Measurements from ENCODE around the gene DLG5.

DLG5 gene

DNA sequence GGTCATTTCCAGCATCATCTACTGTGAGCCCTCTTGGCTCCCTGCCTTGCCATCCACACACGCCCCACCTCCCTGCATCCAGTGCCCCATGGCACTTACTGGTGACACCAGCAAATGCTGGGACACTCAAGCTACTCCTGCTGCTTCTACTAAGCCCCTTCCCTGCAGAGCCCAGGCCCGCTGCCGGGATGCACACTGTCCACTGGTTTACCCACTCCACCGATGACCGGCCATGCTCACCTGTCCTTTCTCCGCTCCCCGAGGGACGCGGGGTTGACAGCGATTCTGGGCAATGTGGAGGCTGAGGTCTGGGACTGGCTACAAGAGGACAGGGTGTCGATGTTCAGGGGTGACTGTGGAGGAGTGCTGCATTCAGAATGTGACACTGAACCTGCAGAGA, 110.2 kb downstream of the DLG5 start:
- H3K4me1 ChIP-seq (ENCODE audit: control insufficient read depth in 2 of 2, insufficient read depth in 2 of 2, low read length in 2 of 2), result no peaks in the 10 kb centered on the region
- H3K27me3 ChIP-seq (ENCODE audit: control insufficient read depth in 2 of 2, insufficient read depth in 2 of 2, low read length in 2 of 2), result no peaks in the 10 kb centered on the region
- H3K9me3 ChIP-seq (ENCODE audit: control insufficient read depth in 2 of 2, low read length in 2 of 2), result no peaks in the 10 kb centered on the region
- H3K27ac ChIP-seq (ENCODE audit: low read depth in 2 of 2, low read length in 2 of 2), result no peak overlapping the region
- no peak overlapping the region for H3K9ac ChIP-seq (ENCODE audit: low read depth in 1 of 2, low read length in 2 of 2)
- no peak overlapping the region for H3K4me3 ChIP-seq (ENCODE audit: low read length in 2 of 2)
- H3K36me3 ChIP-seq (ENCODE audit: control insufficient read depth in 2 of 2, insufficient read depth in 2 of 2, low read length in 2 of 2), result peaks cover 59 to 72% of the 10 kb centered on the region in 2 donors

DNA sequence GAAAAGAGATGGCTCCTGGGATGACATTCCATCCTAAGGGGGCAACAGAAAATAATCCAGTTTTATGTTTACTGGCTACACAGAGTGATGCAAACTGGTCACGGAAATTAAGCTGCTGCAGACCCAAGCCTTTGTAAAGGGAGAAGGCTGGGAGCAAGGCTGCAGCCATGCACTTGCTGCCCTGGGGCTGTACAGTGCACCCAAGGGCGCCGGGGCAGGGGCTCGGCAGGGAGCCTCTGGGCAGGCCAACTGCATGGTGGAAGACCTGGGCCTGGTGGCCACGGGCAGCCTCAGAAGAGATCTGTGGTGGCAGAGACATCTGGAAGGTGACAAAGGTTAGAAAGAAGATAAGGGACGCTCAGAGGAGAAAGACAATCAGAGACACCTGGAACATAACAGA, 113.8 kb downstream of the DLG5 start:
- Histone ChIP-seq H3K27ac (ENCODE audit: low read depth in 2 of 2, low read length in 2 of 2) (no peak overlapping the region), H3K9ac (ENCODE audit: low read depth in 1 of 2, low read length in 2 of 2) (no peak overlapping the region), H3K27me3 (ENCODE audit: control insufficient read depth in 2 of 2, insufficient read depth in 2 of 2, low read length in 2 of 2) (no peaks in the 10 kb centered on the region), H3K36me3 (ENCODE audit: control insufficient read depth in 2 of 2, insufficient read depth in 2 of 2, low read length in 2 of 2) (peaks cover 55 to 68% of the 10 kb centered on the region in 2 donors), H3K9me3 (ENCODE audit: control insufficient read depth in 2 of 2, low read length in 2 of 2) (no peaks in the 10 kb centered on the region), H3K4me3 (ENCODE audit: low read length in 2 of 2) (no peak overlapping the region), H3K4me1 (ENCODE audit: control insufficient read depth in 2 of 2, insufficient read depth in 2 of 2, low read length in 2 of 2) (no peaks in the 10 kb centered on the region)

DNA sequence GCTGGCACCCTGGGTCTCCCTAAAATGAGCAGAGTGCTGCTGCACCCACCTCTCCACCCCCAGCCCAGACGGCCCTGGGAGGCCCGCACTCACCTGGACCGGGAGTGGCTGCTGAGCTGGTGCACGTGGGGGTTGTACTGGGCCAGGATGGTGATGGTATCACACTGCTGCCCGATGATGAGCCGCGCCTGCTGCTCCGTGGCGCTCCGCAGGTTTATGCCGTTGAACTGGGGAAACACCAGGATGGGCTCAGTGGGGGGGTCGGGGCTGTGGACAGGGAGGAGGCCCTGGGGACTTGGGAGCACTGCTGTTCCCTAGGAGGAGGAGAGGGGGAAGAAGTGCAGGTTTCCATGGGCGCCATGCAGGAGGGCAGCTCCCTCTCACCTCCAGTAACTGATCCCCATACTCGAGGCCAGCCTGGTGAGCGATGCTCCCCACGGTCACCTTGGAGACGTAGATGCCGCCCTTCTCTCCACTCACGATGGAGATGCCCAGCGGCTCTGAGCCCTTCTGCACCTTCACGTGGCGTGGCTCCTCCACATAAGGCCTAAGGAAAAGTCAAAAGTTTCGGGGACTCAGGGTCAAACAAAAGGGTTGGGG, 114.6 kb downstream of the DLG5 start:
- H3K27ac ChIP-seq (ENCODE audit: low read depth in 2 of 2, low read length in 2 of 2), result no peak overlapping the region
- no peaks in the 10 kb centered on the region for H3K4me1 ChIP-seq (ENCODE audit: control insufficient read depth in 2 of 2, insufficient read depth in 2 of 2, low read length in 2 of 2)
- no peaks in the 10 kb centered on the region for H3K9me3 ChIP-seq (ENCODE audit: control insufficient read depth in 2 of 2, low read length in 2 of 2)
- peaks cover 54 to 67% of the 10 kb centered on the region in 2 donors for H3K36me3 ChIP-seq (ENCODE audit: control insufficient read depth in 2 of 2, insufficient read depth in 2 of 2, low read length in 2 of 2)
- no peak overlapping the region for H3K4me3 ChIP-seq (ENCODE audit: low read length in 2 of 2)
- no peaks in the 10 kb centered on the region for H3K27me3 ChIP-seq (ENCODE audit: control insufficient read depth in 2 of 2, insufficient read depth in 2 of 2, low read length in 2 of 2)
- H3K9ac ChIP-seq (ENCODE audit: low read depth in 1 of 2, low read length in 2 of 2), result no peak overlapping the region

DNA sequence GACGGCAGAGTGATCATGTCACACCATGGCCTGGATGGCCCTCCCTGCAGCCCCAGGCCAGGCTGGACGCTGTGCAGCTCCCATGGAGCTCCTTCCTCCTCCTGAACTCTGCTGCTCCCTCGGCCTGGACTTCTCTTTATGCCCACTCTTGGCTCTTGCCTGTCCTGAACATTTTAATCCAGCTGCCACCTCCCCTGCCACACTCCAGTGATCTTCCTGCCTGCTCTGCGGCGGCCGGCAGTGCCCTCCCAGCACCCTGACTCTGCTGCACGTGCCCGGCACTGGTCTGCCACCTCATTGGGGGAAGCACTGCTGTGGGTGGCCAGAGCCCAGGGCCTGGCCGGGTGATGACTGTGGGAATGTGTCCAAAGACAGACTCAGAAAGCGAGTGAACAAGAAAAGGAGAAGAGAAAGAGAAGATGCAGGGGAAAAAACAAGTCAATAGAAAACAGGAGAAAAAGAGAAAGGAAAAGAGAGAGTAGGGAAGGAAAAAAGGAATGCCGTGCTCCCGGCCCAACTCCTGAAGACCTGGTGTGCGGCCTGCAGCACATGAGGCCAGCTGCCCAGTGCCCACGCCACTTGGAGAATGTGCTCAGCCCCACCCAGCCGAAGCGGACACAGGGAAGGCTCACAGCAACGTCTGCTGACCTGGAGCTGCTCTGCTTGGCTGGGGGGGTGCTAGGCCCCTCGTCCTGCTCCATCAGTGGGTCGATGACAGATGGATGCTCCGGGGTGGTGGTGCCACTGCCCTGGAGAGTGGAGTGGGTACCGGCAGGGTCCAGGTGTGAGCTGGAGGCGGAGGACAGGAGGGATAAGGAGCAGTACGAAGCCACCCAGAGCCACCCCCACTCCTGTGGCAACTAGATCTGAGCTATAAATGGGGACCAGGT, 115.9 kb downstream of the DLG5 start:
- no peaks in the 10 kb centered on the region for H3K27me3 ChIP-seq (ENCODE audit: control insufficient read depth in 2 of 2, insufficient read depth in 2 of 2, low read length in 2 of 2)
- H3K4me1 ChIP-seq (ENCODE audit: control insufficient read depth in 2 of 2, insufficient read depth in 2 of 2, low read length in 2 of 2), result no peaks in the 10 kb centered on the region
- no peak overlapping the region for H3K4me3 ChIP-seq (ENCODE audit: low read length in 2 of 2)
- H3K9me3 ChIP-seq (ENCODE audit: control insufficient read depth in 2 of 2, low read length in 2 of 2), result no peaks in the 10 kb centered on the region
- no peak overlapping the region for H3K27ac ChIP-seq (ENCODE audit: low read depth in 2 of 2, low read length in 2 of 2)
- no peak overlapping the region for H3K9ac ChIP-seq (ENCODE audit: low read depth in 1 of 2, low read length in 2 of 2)
- H3K36me3 ChIP-seq (ENCODE audit: control insufficient read depth in 2 of 2, insufficient read depth in 2 of 2, low read length in 2 of 2), result peaks cover 50 to 65% of the 10 kb centered on the region in 2 donors

DNA sequence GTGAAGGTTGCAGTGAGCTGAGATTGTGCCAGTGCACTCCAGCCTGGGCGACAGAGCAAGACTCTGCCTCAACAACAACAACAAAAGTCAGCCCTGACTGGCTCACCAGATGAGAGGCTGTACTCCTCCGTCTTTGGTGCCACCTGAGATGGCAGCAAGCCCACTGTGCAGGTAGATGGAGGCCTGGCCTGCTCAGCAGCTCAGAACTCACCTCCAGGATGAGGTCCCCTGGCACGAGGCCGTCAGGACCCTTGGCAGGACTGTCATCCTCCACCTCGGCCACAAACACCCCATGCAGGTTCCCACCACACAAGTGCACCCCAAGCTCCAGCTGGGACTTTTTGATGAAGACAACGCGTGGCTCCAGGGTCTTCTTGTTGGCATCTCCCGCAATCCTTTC, 117.2 kb downstream of the DLG5 start:
- H3K9ac ChIP-seq (ENCODE audit: low read depth in 1 of 2, low read length in 2 of 2), result no peak overlapping the region
- peaks cover 56 to 72% of the 10 kb centered on the region in 2 donors for H3K36me3 ChIP-seq (ENCODE audit: control insufficient read depth in 2 of 2, insufficient read depth in 2 of 2, low read length in 2 of 2)
- H3K27ac ChIP-seq (ENCODE audit: low read depth in 2 of 2, low read length in 2 of 2), result no peak overlapping the region
- H3K4me3 ChIP-seq (ENCODE audit: low read length in 2 of 2), result no peak overlapping the region
- H3K9me3 ChIP-seq (ENCODE audit: control insufficient read depth in 2 of 2, low read length in 2 of 2), result no peaks in the 10 kb centered on the region
- no peaks in the 10 kb centered on the region for H3K4me1 ChIP-seq (ENCODE audit: control insufficient read depth in 2 of 2, insufficient read depth in 2 of 2, low read length in 2 of 2)
- H3K27me3 ChIP-seq (ENCODE audit: control insufficient read depth in 2 of 2, insufficient read depth in 2 of 2, low read length in 2 of 2), result no peaks in the 10 kb centered on the region

DNA sequence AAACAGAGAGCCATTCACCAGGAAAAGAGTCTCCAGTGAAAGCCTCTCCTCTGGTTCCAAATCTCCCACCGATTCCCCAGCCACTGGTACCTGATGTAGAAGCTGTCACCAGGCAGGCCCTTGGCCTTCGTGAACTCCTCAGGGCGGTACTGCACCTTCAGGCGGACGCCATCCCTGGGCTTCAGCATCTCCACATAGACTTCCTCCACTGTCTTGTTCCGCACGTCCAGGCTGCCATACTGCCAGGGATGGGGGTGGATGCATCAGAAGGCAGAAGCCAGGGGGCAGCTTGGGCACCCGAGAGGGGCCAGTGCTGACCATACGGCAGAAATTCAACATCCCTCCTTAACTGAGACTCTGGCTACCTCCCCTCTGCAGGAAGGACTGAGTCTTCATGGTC, 118.8 kb downstream of the DLG5 start:
- Histone ChIP-seq H3K27ac (ENCODE audit: low read depth in 2 of 2, low read length in 2 of 2) (no peak overlapping the region), H3K27me3 (ENCODE audit: control insufficient read depth in 2 of 2, insufficient read depth in 2 of 2, low read length in 2 of 2) (no peaks in the 10 kb centered on the region), H3K9ac (ENCODE audit: low read depth in 1 of 2, low read length in 2 of 2) (no peak overlapping the region), H3K4me1 (ENCODE audit: control insufficient read depth in 2 of 2, insufficient read depth in 2 of 2, low read length in 2 of 2) (no peaks in the 10 kb centered on the region), H3K4me3 (ENCODE audit: low read length in 2 of 2) (no peak overlapping the region), H3K9me3 (ENCODE audit: control insufficient read depth in 2 of 2, low read length in 2 of 2) (no peaks in the 10 kb centered on the region), H3K36me3 (ENCODE audit: control insufficient read depth in 2 of 2, insufficient read depth in 2 of 2, low read length in 2 of 2) (peaks cover 59 to 67% of the 10 kb centered on the region in 2 donors)

DNA sequence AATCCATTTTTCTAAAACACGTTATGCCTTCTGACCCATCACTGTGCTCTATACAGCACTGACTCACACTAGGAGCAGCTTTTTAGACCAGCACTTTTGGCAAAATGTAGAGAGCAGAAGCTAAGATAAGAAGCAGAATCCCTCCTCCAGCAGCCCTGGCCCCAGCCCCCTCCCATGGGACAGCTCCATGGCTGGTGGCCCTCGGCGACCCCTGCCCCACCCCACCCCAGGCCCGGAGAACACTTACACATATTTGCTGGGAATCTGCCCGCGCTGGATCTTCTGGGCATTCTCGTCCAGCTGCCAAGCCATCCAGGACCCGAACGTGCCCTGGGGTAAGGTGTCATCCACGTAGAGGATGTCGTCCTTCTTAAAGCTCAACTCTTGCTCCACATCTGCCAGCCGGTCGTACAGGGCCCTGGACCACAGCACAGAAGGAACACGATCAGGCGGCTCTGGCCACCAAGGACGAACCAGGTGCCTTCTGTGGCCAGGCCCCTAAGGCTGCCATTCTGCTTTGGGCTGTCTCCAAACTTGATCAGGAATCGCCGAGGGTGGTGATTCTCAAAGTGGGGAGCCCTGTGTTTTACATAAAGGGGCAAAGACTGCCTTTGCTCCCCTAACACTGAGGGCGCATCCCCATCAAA, 119.9 kb downstream of the DLG5 start:
- Histone ChIP-seq H3K27me3 (ENCODE audit: control insufficient read depth in 2 of 2, insufficient read depth in 2 of 2, low read length in 2 of 2) (no peaks in the 10 kb centered on the region), H3K36me3 (ENCODE audit: control insufficient read depth in 2 of 2, insufficient read depth in 2 of 2, low read length in 2 of 2) (peaks cover 61 to 64% of the 10 kb centered on the region in 2 donors), H3K27ac (ENCODE audit: low read depth in 2 of 2, low read length in 2 of 2) (no peak overlapping the region), H3K9me3 (ENCODE audit: control insufficient read depth in 2 of 2, low read length in 2 of 2) (no peaks in the 10 kb centered on the region), H3K4me3 (ENCODE audit: low read length in 2 of 2) (no peak overlapping the region), H3K9ac (ENCODE audit: low read depth in 1 of 2, low read length in 2 of 2) (no peak overlapping the region), H3K4me1 (ENCODE audit: control insufficient read depth in 2 of 2, insufficient read depth in 2 of 2, low read length in 2 of 2) (no peaks in the 10 kb centered on the region)

DNA sequence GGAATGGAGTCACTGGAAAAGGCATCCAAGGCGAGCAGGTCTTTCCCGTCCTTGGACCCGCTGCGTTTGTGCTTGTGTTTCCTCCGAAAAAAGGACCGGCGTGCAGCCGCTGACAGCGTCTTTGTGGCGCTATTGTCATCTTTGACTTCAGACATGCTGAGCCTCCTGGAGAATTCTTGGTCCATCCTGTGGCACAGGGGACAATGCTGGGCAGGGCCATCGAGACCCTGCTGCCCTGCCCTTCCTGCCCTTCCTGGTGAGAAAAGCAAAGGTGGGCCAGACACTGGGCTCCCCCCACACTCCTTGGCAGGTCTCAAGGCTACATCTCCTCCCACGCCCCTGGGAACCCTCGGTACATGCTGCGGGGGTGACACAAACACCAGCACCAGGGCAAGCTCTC, 120.9 kb downstream of the DLG5 start:
- H3K9ac ChIP-seq (ENCODE audit: low read depth in 1 of 2, low read length in 2 of 2), result no peak overlapping the region
- H3K4me1 ChIP-seq (ENCODE audit: control insufficient read depth in 2 of 2, insufficient read depth in 2 of 2, low read length in 2 of 2), result no peaks in the 10 kb centered on the region
- H3K27ac ChIP-seq (ENCODE audit: low read depth in 2 of 2, low read length in 2 of 2), result no peak overlapping the region
- no peaks in the 10 kb centered on the region for H3K27me3 ChIP-seq (ENCODE audit: control insufficient read depth in 2 of 2, insufficient read depth in 2 of 2, low read length in 2 of 2)
- H3K4me3 ChIP-seq (ENCODE audit: low read length in 2 of 2), result no peak overlapping the region
- H3K9me3 ChIP-seq (ENCODE audit: control insufficient read depth in 2 of 2, low read length in 2 of 2), result no peaks in the 10 kb centered on the region
- H3K36me3 ChIP-seq (ENCODE audit: control insufficient read depth in 2 of 2, insufficient read depth in 2 of 2, low read length in 2 of 2), result peaks cover 56 to 59% of the 10 kb centered on the region in 2 donors

DNA sequence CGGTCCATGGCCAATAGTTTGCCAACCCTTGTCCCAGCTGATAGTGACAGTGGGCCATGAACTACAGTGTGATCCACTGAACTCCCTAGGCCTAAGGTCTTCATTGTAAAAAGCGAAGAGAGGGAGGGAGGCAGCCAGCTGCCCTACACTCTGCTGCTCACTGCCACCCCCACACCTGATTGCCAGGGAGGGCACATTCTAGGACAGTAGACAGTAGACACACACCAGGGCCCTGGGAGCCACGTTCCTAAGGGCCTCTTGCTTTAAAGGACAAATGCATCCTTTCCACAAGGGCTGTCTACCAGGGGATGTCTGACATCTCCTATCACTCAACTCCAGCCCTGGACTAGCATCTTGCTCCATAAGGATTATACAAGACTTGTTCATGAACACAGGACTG, 122.2 kb downstream of the DLG5 start:
- Histone ChIP-seq H3K9me3 (ENCODE audit: control insufficient read depth in 2 of 2, low read length in 2 of 2) (no peaks in the 10 kb centered on the region), H3K9ac (ENCODE audit: low read depth in 1 of 2, low read length in 2 of 2) (no peak overlapping the region), H3K27ac (ENCODE audit: low read depth in 2 of 2, low read length in 2 of 2) (no peak overlapping the region), H3K36me3 (ENCODE audit: control insufficient read depth in 2 of 2, insufficient read depth in 2 of 2, low read length in 2 of 2) (peaks cover 52 to 53% of the 10 kb centered on the region in 2 donors), H3K4me1 (ENCODE audit: control insufficient read depth in 2 of 2, insufficient read depth in 2 of 2, low read length in 2 of 2) (no peaks in the 10 kb centered on the region), H3K4me3 (ENCODE audit: low read length in 2 of 2) (no peak overlapping the region), H3K27me3 (ENCODE audit: control insufficient read depth in 2 of 2, insufficient read depth in 2 of 2, low read length in 2 of 2) (no peaks in the 10 kb centered on the region)

- Histone ChIP-seq H3K27ac (ENCODE audit: low read depth in 2 of 2, low read length in 2 of 2) (no peak overlapping the region), H3K9me3 (ENCODE audit: control insufficient read depth in 2 of 2, low read length in 2 of 2) (no peaks in the 10 kb centered on the region), H3K9ac (ENCODE audit: low read depth in 1 of 2, low read length in 2 of 2) (no peak overlapping the region), H3K4me1 (ENCODE audit: control insufficient read depth in 2 of 2, insufficient read depth in 2 of 2, low read length in 2 of 2) (no peaks in the 10 kb centered on the region), H3K4me3 (ENCODE audit: low read length in 2 of 2) (no peak overlapping the region), H3K36me3 (ENCODE audit: control insufficient read depth in 2 of 2, insufficient read depth in 2 of 2, low read length in 2 of 2) (peaks cover 46 to 55% of the 10 kb centered on the region in 2 donors), H3K27me3 (ENCODE audit: control insufficient read depth in 2 of 2, insufficient read depth in 2 of 2, low read length in 2 of 2) (no peaks in the 10 kb centered on the region)
These were observed 124.9 kb downstream of the DLG5 start for GRCh38 chr10:77801474-77802161.

Data from mucosa of rectum (tissue), 2 donors.